SK-N-DZ (cell line): ENCODE measurements around the gene PFN4.

Source experiments
- DNase-seq: peaks from one replicate; pipeline ENCODE4 v3.0.0-alpha.2; 2015; ENCODE audit warnings: low spot score

Gene PFN4

DNA sequence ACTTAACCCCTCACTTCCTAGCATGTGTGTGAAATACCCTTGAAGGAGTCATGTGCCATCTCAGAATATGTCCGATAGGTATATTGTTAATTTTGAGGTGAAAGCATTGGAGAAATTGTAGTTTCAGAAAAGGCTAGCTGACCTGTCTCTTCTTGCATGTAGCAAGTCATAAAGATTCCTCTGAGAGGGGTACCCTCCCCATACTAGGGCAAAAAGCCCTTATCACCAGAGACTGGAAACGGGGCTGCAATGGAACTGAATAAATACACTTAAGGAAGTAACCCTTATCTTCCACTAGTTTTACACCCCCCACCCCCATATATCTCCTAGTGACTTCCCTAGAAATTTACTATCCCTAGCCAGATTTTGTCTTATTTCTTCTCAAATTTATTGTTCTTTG lies 45.3 kb downstream of the PFN4 start:
- DNase-seq = no peak

DNA sequence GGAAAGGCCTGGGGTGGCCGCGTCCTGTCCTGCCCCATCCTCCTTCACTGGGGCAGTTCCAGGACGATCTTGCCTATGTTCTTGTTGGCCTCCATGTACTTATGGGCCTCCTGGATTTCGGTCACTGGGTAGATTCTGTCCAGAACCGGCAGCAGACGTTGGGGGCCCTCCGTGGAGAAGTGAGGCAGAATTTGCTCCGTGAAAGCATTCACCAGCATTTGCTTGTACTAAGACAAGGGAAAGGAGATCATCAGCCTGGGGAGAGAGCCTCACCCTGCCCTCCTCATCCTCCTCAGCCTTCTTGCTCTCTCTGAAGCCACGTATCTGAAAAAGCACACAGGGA lies 45.6 kb downstream of the PFN4 start:
- DNase-seq = no peak

DNA sequence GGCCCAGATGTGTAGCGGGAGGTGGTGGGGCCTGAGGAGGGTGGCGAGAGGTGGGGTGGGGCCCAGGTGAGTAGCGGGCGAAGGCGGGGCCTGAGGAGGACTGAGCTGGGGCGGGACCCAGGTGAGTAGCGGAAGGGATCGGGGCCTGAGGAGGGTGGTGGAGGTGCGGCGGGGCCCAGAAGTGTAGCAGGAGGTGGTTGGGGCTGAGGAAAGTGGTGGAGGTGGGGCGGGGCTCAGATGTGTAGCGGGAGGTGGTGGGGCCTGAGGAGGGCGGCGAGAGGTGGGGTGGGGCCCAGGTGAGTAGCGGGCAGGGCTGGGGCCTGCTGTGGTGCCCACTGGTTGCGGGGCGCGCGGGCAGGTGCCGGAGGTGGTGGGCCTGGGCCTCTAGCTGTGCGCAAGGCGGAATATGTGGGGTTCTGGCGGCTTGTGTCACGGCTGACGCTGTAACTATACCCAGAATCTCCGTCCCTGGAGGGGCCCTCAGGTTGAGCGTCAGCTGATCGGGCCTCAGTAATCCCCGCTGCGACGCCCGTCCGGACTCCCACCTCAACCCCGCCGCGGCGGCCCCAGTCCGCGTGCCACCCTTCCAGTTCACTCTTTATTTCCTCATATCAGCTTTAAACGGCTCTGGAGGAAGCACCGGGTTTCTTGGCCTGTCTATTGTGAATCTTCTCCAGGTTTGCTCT lies 46.1 kb downstream of the PFN4 start:
- no peak for DNase-seq

DNA sequence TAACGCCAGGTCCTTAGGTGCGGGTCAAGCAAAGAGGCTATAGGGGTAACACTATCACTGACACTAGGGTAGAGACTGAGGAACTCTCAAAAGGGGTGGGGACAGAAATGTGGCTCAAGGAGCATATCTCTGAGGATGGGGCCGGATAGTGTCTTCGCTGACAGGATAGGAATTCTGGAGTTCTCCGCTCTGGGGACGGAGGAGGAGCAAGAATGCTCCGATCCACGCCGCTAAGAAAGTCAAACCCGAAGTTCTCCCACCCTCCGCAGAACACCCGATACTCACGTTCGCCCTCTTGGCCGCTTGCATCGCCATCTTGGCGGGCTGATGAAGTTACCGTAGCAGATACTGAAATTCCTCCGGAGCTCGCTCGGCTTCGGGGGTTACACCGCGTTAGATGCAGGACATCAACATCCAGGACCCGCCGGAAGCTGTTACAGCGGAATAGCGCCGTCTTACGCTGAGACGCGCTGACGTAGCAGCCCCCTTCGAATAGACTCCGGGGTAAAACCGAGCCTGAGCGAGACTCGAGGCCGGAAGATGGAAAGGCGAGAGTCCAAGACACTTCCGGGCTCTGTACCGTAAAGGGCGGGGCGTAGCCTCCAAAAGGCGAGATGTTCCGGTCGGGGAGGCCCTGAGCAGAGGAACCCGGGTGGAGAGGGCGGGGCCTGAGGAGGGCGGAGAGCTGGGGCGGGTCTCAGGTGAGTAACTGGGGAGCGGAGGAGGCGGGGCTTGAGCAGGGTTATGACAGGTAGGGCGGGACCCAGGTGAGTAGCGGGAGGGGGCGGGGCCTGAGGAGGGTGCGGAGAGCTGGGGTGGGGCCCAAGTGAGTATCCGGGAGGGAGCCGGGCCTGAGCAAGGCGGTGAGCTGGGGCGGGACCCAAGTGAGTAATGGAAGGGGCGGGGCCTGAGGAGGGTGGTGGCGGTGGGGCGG lies 47.0 kb downstream of the PFN4 start, which contains the start of gene SF3B6:
Gene SF3B6 (minus strand): TSS at position 412 of the 934 bp plus-strand sequence. CDS start 97 bp downstream, at position 315.
- peak; percentile 97 for DNase-seq

DNA sequence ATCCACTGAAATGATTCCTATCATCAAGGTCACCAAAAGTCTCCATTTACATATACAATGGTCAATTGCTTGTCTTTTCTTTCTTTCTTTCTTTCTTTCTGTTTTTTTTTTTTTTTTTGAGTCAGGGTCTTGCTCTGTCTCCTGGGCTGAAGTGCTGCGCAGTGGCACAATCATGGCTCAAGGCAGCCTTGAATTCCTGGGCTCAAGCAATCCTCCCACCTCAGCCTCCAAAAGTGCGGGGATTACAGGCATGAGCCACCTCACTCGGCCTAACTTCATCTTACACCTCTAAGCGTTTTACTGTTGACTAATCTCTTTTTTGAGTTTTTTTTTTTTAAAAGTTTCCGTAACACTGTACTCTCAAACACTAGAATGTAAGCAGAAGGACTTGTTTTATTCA lies 47.9 kb downstream of the PFN4 start:
- no peak for DNase-seq

DNA sequence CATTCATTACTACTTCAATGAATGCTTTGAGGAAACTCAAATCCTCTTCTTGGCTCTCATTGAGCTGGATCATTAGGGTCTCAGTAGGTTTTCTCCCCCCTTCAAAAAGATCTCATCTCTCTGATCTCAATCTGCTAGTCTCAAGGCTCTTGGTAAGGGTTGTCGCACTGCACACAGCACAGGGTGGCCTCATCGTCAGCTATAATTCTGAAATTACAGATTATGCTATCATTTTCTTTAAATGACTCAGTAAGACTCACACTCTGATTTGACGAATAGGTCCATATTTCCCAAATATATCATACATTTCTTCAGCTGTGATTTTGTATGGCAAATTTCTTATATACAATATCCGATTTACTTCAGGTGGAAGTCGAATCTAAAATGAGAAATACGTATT lies 49.3 kb downstream of the PFN4 start:
- DNase-seq = no peak

DNA sequence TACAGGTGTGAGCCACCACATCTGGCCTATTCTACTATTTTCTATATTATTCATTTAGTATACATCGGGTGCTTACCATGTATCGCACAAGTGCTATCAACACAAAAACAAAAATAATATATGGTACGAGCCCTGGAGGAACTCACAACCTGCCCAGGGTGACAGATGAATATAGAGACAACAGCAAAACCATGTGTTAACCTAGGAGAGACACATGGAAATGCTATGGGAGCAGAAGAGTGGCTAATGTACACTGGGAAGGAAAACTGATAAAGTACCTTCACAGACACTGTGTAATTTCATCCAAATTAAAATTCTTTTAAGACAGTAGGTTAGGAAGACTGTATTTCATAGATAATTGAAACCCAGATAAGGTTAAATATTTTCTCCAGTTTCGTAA lies 50.9 kb downstream of the PFN4 start:
- DNase-seq = no peak

DNA sequence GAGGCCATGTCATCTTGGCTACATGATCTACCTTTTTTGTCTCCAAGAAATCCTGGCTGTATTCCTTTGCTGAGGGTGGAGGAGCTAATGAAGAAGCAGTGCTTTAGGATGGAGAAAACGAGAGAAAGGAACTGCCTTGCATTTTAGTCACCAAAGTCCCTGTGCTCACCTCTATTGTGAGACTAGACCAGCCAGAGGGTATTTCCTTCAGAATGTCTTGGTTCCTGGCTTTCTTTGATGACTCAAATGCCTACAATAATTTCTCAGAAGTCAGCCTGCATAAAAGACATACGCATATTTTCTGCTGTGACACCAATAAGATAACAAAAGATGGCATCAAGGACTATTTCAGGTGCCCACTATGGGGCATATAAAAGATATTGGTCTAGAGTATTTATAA lies 57.8 kb downstream of the PFN4 start:
- no peak for DNase-seq
